HEK293 (cell line): ENCODE data around the gene ME3.

Experiments used
- CTCF ChIA-PET: fragments of 350-600 bp; formaldehyde crosslinking; extraction: SDS; loops from one replicate; lab custom pipeline; 2021; ENCODE audit warnings: antibody characterized with exemption; lab: Yijun Ruan, JAX
- POLR2A ChIA-PET: fragments of 300-600 bp; formaldehyde crosslinking; extraction: SDS; loops from one replicate; lab custom pipeline; 2020; ENCODE audit warnings: antibody characterized with exemption, inconsistent platforms; lab: Yijun Ruan, JAX
- H3K27ac ChIP-seq: fragments of 200-500 bp; sonication (Bioruptor generic); 2 replicates; pipeline ENCODE4 v1.5.1; 2014; ENCODE audit warnings: low read depth, low read length, control low read depth, inconsistent platforms; ENCODE audit errors: extremely low read depth
- H3K36me3 ChIP-seq, 2 experiments: fragments of 200-500 bp in 1 of 2; sonication (Bioruptor generic) in 1 of 2; 1 replicate in 1 of 2; 2 replicates in 1 of 2; pipeline ENCODE4 v1.5.1; 2014 to 2017; ENCODE audit warnings: inconsistent platforms in 2 of 2, low read length in 2 of 2; ENCODE audit not compliant: control insufficient read depth in 2 of 2, insufficient read depth in 1 of 2
- H3K4me1 ChIP-seq: fragments of 200-500 bp; sonication (Bioruptor generic); 2 replicates; pipeline ENCODE4 v1.5.1; 2014; ENCODE audit warnings: mild to moderate bottlenecking, low read length, inconsistent platforms; ENCODE audit not compliant: control insufficient read depth, insufficient read depth
- H3K4me3 ChIP-seq: 2 replicates; pipeline ENCODE4 v1.5.1; 2011; ENCODE audit warnings: low read depth, mild to moderate bottlenecking, control low read depth, low read length, moderate library complexity
- H3K9me3 ChIP-seq: fragments of 200-500 bp; sonication (Bioruptor generic); 2 replicates; pipeline ENCODE4 v1.5.1; 2014; ENCODE audit warnings: low read depth, low read length, inconsistent platforms; ENCODE audit not compliant: control insufficient read depth, insufficient read depth
- MZF1 ChIP-seq: fragments of 450-650 bp; formaldehyde crosslinking; IDR thresholded peaks from 2 replicates; pipeline ENCODE4 v1.5.1; 2017; ENCODE audit warnings: missing biosample characterization, missing genetic modification characterization, borderline replicate concordance
- PRDM6 ChIP-seq: fragments of 450-650 bp; formaldehyde crosslinking; IDR thresholded peaks from 2 replicates; pipeline ENCODE4 v1.5.1; 2017; ENCODE audit warnings: missing biosample characterization, missing genetic modification characterization
- RBAK ChIP-seq: fragments of 450-650 bp; formaldehyde crosslinking; IDR thresholded peaks from 2 replicates; pipeline ENCODE4 v1.5.1; 2016; ENCODE audit warnings: missing biosample characterization, missing genetic modification characterization
- SCRT1 ChIP-seq: fragments of 450-650 bp; formaldehyde crosslinking; IDR thresholded peaks from 2 replicates; pipeline ENCODE4 v1.5.1; 2016; ENCODE audit warnings: missing biosample characterization, missing genetic modification characterization, borderline replicate concordance
- ZBTB48 ChIP-seq: fragments of 450-650 bp; formaldehyde crosslinking; IDR thresholded peaks from 2 replicates; pipeline ENCODE4 v1.5.1; 2016; ENCODE audit warnings: missing biosample characterization, missing genetic modification characterization
- ZNF157 ChIP-seq: fragments of 450-650 bp; formaldehyde crosslinking; IDR thresholded peaks from 2 replicates; pipeline ENCODE4 v1.5.1; 2016; ENCODE audit warnings: missing biosample characterization, missing genetic modification characterization
- ZNF223 ChIP-seq: fragments of 450-650 bp; formaldehyde crosslinking; IDR thresholded peaks from 2 replicates; pipeline ENCODE4 v1.5.1; 2016; ENCODE audit warnings: missing biosample characterization, missing genetic modification characterization
- ZNF37A ChIP-seq: fragments of 450-650 bp; IDR thresholded peaks from 2 replicates; pipeline ENCODE4 v1.5.1; 2018; ENCODE audit warnings: missing biosample characterization, missing genetic modification characterization
- ZNF449 ChIP-seq: fragments of 450-650 bp; formaldehyde crosslinking; IDR thresholded peaks from 2 replicates; pipeline ENCODE4 v1.5.1; 2017; ENCODE audit warnings: missing biosample characterization, mild to moderate bottlenecking, missing genetic modification characterization, moderate library complexity
- ZNF48 ChIP-seq: fragments of 450-650 bp; formaldehyde crosslinking; IDR thresholded peaks from 2 replicates; pipeline ENCODE4 v1.5.1; 2016; ENCODE audit warnings: missing biosample characterization, missing genetic modification characterization
- ZNF529 ChIP-seq: fragments of 450-650 bp; formaldehyde crosslinking; IDR thresholded peaks from 2 replicates; pipeline ENCODE4 v1.5.1; 2017; ENCODE audit warnings: missing genetic modification characterization, missing biosample characterization; ENCODE audit not compliant: insufficient replicate concordance
- ZNF560 ChIP-seq: fragments of 450-650 bp; formaldehyde crosslinking; IDR thresholded peaks from 2 replicates; pipeline ENCODE4 v1.5.1; 2017; ENCODE audit warnings: missing biosample characterization, missing genetic modification characterization, borderline replicate concordance
- ZNF610 ChIP-seq: fragments of 450-650 bp; formaldehyde crosslinking; IDR thresholded peaks from 2 replicates; pipeline ENCODE4 v1.5.1; 2016; ENCODE audit warnings: missing biosample characterization, missing genetic modification characterization, borderline replicate concordance
- ZNF830 ChIP-seq: fragments of 450-650 bp; IDR thresholded peaks from 2 replicates; pipeline ENCODE4 v1.5.0; 2018; ENCODE audit warnings: missing biosample characterization, missing genetic modification characterization, low read depth, mild to moderate bottlenecking, moderate library complexity

The ME3 gene

GRCh38 chr11:86395061-86395551 is 277.3 kb downstream of the ME3 start:
- H3K4me1 ChIP-seq: no peaks in the 10 kb centered on the region
- ChIA-PET CTCF (no interaction called here), POLR2A (no interaction called here)
- no peaks in the 10 kb centered on the region for H3K9me3 ChIP-seq
- H3K4me3 ChIP-seq: no peak overlapping the region
- H3K36me3 ChIP-seq: no peaks in the 10 kb centered on the region
- TF ChIP-seq ZBTB48 (no peak), PRDM6 (no peak), SCRT1 (tag by site-specific recombination) (no peak), ZNF529 (tag by site-specific recombination) (no peak), ZNF449 (no peak), ZNF37A (tag by site-specific recombination) (no peak), ZNF830 (no peak), ZNF610 (no peak), MZF1 (tag by site-specific recombination) (no peak), ZNF48 (tag by site-specific recombination) (no peak), ZNF157 (tag by site-specific recombination) (no peak), RBAK (tag by site-specific recombination) (no peak), ZNF560 (no peak), ZNF223 (tag by site-specific recombination) (no peak)
- TF ChIP-seq, all 188 proteins: peak for 0
- no peak overlapping the region for H3K27ac ChIP-seq
